Kidney (tissue), 14 donors: Measurements from ENCODE around the gene KRT33B. TPM values are rescaled to one million over a fixed set of nuclear protein-coding genes. Genes with fewer than 3 reads are reported as not detected.

Source experiments
- DNase-seq, 5 donors: peaks; one replicate each; pipeline ENCODE4 v3.0.0-alpha.2; 2013 to 2020
- FAIRE-seq: peaks from 2 replicates; lab custom pipeline; 2012; peaks lifted over from hg19 to GRCh38; lab: Jason Lieb, UNC
- H3K27ac ChIP-seq, 2 donors: one replicate each; pipeline ENCODE4 v1.7.0; 2013; ENCODE audit warnings: low read depth in 2 of 2, low read length in 2 of 2, inconsistent platforms in 1 of 2
- H3K27me3 ChIP-seq: one replicate; pipeline ENCODE4 v1.7.1; 2013; ENCODE audit warnings: low read length, inconsistent platforms; ENCODE audit not compliant: control insufficient read depth, insufficient read depth
- H3K36me3 ChIP-seq, 3 donors: one replicate each; pipeline versions ENCODE4 v1.7.0 to v1.7.1; 2013; ENCODE audit warnings: low read length in 3 of 3, control low read depth in 1 of 3, inconsistent platforms in 1 of 3; ENCODE audit not compliant: insufficient read depth in 3 of 3, control insufficient read depth in 2 of 3
- H3K4me1 ChIP-seq, 3 donors: one replicate each; pipeline versions ENCODE4 v1.7.0 to v1.7.1; 2013; ENCODE audit warnings: low read length in 3 of 3, inconsistent platforms in 1 of 3, low read depth in 1 of 3; ENCODE audit not compliant: control insufficient read depth in 2 of 3, insufficient read depth in 2 of 3
- H3K4me3 ChIP-seq, 3 donors: one replicate each; pipeline versions ENCODE4 v1.7.0 to v1.8.1; 2013; ENCODE audit warnings: low read length in 3 of 3, control low read depth in 1 of 3, inconsistent platforms in 1 of 3
- H3K9ac ChIP-seq, 3 donors: one replicate each; pipeline versions ENCODE4 v1.7.0 to v1.7.1; 2013; ENCODE audit warnings: low read length in 3 of 3, control low read depth in 1 of 3, inconsistent platforms in 1 of 3
- H3K9me3 ChIP-seq, 3 donors: one replicate each; pipeline versions ENCODE4 v1.7.0 to v1.7.1; 2013; ENCODE audit warnings: low read length in 3 of 3, control low read depth in 1 of 3, inconsistent platforms in 1 of 3; ENCODE audit not compliant: control insufficient read depth in 2 of 3, insufficient read depth in 1 of 3
- intact Hi-C: fragments of 100-400 bp; cut with DNase I; formaldehyde crosslinking; loops from one replicate; pipeline ENCODE4 v1.11.1; 2022
- polyA plus RNA-seq: library from polyadenylated mRNA; stranded (reverse); fragments of 350-450 nt; fragmentation: Illumina TruSeq; extraction: RNeasy Lipid Tissue Mini Kit (QIAGEN cat#74804); gene quantifications from one replicate; pipeline ENCODE4 v1.2.3, GENCODE V29; 2014; ENCODE audit warnings: low read depth, low replicate concordance; ENCODE audit not compliant: insufficient read depth
- total RNA-seq: library from RNA; stranded (reverse); fragmentation: NEBNext Ultra II Directional; extraction: Animal tissue kit (Norgen Biotek cat#: 25700); gene quantifications from one replicate; pipeline ENCODE4 v1.2.1, GENCODE V29; 2021
- TF ChIP-seq, protein P1 (sequence below): IDR thresholded peaks from 3 replicates; pipeline ENCODE4 v1.5.1; 2012; ENCODE audit warnings: mild to moderate bottlenecking, moderate library complexity, borderline replicate concordance; ENCODE audit not compliant: insufficient read depth; ENCODE audit errors: extremely low read depth
- donor health status: control.
- donor health status: control.
- donor health status: control.
- donor health status: control.
- donor health status: control.
- donor health status: DM: yes; HTN: yes; CAD: no.
- donor health status: Normal renal cell carcinoma (clear cell type).

KRT33B gene
- total and polyA plus RNA-seq, 2 donors from 2014 or later = not detected

DNA sequence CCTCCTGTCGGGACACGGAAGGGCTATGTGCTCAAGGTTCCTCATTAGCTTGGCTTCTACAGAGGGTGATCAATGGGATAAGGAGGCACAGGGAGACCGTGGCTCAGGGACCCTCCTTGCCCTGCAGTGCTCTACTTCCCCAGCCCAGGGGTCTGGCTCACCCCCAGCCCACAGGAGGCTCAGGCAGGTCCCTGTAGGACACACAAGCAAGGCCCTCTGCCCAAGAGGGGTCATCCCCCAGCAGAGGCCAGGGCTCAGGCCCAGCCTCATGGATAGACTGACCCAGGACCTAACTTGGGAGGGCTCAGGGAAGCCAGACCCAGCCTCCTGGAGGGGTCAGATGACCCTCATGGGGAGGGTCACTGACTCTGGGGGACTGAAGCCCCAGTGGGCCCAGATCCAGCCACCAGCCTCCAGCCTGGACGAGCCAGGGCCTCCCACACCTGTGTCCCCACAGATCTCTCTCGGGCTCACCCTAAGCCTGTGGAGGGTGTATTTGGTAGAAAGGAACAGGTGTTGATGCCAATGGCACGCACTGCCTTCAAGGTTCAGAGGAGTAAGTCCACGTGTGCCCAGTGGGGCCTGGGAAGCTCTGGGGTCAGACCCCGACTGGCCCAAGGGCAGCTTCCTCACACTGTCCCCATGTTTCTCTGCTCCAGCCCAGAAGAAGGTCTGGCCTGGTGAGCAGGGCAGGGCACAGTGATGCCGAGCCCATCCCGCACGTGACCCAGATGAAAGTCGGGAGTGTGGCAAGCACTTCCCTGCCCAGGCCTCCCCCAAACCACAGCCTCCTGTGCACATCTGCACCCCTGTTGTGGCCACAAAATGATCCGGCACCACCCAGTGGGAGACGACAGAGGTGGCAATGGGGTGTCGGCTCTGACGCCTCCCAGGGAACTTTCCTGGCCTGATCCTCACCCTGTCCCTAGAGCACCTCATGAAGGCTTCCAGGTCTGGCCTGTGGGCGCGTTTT is 43.2 kb downstream of the KRT33B start:
- intact Hi-C loops = loop anchor here (10.0 kb wide), 1 partner anchor 412 kb away; no protein-coding TSS in a partner anchor
- no peak for FAIRE-seq
- TF ChIP-seq, protein P1, sequence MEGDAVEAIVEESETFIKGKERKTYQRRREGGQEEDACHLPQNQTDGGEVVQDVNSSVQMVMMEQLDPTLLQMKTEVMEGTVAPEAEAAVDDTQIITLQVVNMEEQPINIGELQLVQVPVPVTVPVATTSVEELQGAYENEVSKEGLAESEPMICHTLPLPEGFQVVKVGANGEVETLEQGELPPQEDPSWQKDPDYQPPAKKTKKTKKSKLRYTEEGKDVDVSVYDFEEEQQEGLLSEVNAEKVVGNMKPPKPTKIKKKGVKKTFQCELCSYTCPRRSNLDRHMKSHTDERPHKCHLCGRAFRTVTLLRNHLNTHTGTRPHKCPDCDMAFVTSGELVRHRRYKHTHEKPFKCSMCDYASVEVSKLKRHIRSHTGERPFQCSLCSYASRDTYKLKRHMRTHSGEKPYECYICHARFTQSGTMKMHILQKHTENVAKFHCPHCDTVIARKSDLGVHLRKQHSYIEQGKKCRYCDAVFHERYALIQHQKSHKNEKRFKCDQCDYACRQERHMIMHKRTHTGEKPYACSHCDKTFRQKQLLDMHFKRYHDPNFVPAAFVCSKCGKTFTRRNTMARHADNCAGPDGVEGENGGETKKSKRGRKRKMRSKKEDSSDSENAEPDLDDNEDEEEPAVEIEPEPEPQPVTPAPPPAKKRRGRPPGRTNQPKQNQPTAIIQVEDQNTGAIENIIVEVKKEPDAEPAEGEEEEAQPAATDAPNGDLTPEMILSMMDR = no peak

DNA sequence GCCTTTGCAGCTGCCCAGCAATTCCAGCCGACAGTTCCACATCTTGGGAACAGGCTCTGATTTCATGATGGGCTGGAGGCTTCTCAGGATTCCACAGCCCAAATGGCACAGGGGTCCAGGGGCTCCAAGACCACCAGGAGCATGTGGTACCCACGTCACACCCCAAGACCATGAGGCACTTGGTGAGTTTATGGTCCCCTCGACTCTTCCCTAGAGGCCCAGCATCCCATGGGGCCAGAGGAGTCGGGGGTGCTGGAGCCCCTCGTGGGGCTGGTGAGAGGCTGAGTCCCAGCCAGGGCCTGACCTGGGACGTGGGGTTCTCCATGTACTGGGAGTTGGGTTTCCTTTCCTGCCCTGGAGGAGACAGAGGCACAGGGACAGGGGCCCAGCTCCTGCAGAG is 44.0 kb downstream of the KRT33B start:
- Histone ChIP-seq H3K4me3 (no peak overlapping the region), H3K36me3 (no peaks in the 10 kb centered on the region), H3K27ac (no peak overlapping the region), H3K9ac (no peak overlapping the region), H3K9me3 (no peaks in the 10 kb centered on the region), H3K27me3 (no peaks in the 10 kb centered on the region), H3K4me1 (no peaks in the 10 kb centered on the region)
- TF ChIP-seq, protein P1 = no peak
- intact Hi-C loops = loop anchor here (10.0 kb wide), 1 partner anchor 411 kb away; no protein-coding TSS in a partner anchor
- no peak for FAIRE-seq
- no peak for DNase-seq

More for the DNA sequence above, 43.2 kb downstream of the KRT33B start:
- DNase-seq = no peak
- H3K36me3 ChIP-seq = no peaks in the 10 kb centered on the region
- no peak overlapping the region for H3K4me3 ChIP-seq
- H3K9ac ChIP-seq = no peak overlapping the region
- H3K9me3 ChIP-seq = no peaks in the 10 kb centered on the region
- H3K27me3 ChIP-seq = no peaks in the 10 kb centered on the region
- H3K4me1 ChIP-seq = no peaks in the 10 kb centered on the region
- H3K27ac ChIP-seq = no peak overlapping the region

DNA sequence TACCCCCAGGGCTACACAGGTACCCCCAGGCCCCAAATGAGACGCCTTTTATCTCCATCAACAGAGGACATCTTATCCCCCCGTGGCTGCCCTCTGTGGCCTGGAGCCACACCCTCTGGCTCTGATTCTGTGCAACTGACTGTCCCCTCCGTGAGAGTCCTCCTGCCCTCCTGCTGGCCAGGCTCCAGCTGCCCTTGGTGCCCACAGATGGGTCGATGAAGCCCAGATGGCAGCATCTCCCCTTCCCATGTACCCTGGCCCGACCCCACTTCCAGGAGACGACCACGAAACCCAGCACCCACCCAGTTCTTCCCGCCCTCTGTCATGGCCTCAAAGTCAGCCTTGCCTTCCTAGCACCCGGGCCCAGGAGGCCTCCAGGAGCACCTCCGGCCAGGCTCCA is 44.5 kb downstream of the KRT33B start:
- FAIRE-seq = no peak
- Histone ChIP-seq H3K4me3 (no peak overlapping the region), H3K9me3 (no peaks in the 10 kb centered on the region), H3K27me3 (no peaks in the 10 kb centered on the region), H3K36me3 (no peaks in the 10 kb centered on the region), H3K4me1 (no peaks in the 10 kb centered on the region), H3K9ac (no peak overlapping the region), H3K27ac (no peak overlapping the region)
- intact Hi-C loops = loop anchor here (10.0 kb wide), 1 partner anchor 410 kb away; no protein-coding TSS in a partner anchor
- DNase-seq = no peak
- TF ChIP-seq, protein P1 = no peak
